K562 (cell line): ENCODE measurements around the gene NYAP2. TPM values are rescaled to one million over a fixed set of nuclear protein-coding genes. Genes with fewer than 3 reads are reported as not detected.

Source experiments
- ATAC-seq: fragments of 200-7000 bp; cut with Tn5 transposase; 3 replicates; pipeline ENCODE4 v1.9.1; 2020; ENCODE audit warnings: moderate library complexity
- BruUV-seq: library from RNA; stranded (reverse); fragments of 400-500 nt; replicated peaks from 2 replicates; lab custom pipeline; 2021; lab: Mats Ljungman, UMichigan
- CTCF ChIA-PET: fragments of 300-600 bp; formaldehyde crosslinking; extraction: SDS; loops from one replicate; lab custom pipeline; 2021; ENCODE audit warnings: low intra/inter-chr PET ratio; lab: Yijun Ruan, JAX
- POLR2A ChIA-PET: fragments of 300-600, 350-650 bp; sonication (Branson Sonifier 250); formaldehyde crosslinking; extraction: SDS; loops from one replicate; lab custom pipeline; 2021; ENCODE audit warnings: antibody characterized with exemption, inconsistent platforms; lab: Yijun Ruan, JAX
- DNase-seq, 4 experiments: peaks; one replicate each; pipeline versions ENCODE4 v3.0.0 to v3.0.0-alpha.2; 2011 to 2018; ENCODE audit warnings: low spot score in 3 of 4, mixed read lengths in 3 of 4; ENCODE audit errors: extremely low read depth in 1 of 4
- FAIRE-seq: peaks from 2 replicates; lab custom pipeline; 2011; peaks lifted over from hg19 to GRCh38; lab: Jason Lieb, UNC
- H2AFZ ChIP-seq: 2 replicates; pipeline ENCODE4 v1.6.0; 2011; ENCODE audit warnings: low read depth, low read length, control low read depth, inconsistent platforms
- H3K27ac ChIP-seq: fragments of 200-600 bp; 3 replicates; pipeline ENCODE4 v1.8.0; 2011; ENCODE audit warnings: low read depth, mild to moderate bottlenecking, control low read depth, inconsistent platforms, low read length, moderate library complexity, mixed read lengths; ENCODE audit errors: extremely low read depth
- H3K27me3 ChIP-seq, 2 experiments: fragments of 300-600 bp in 1 of 2; 2 replicates in 1 of 2; 3 replicates in 1 of 2; pipeline versions ENCODE4 v1.6.0 to v1.8.0; 2011; ENCODE audit warnings: inconsistent platforms in 2 of 2, low read length in 2 of 2, mild to moderate bottlenecking in 1 of 2, mixed read lengths in 1 of 2, moderate library complexity in 1 of 2; ENCODE audit not compliant: control insufficient read depth in 2 of 2, insufficient read depth in 2 of 2
- H3K36me3 ChIP-seq: fragments of 300-600 bp; 3 replicates; pipeline ENCODE4 v1.8.0; 2011; ENCODE audit warnings: mild to moderate bottlenecking, low read length, inconsistent platforms; ENCODE audit not compliant: control insufficient read depth, insufficient read depth
- H3K4me1 ChIP-seq, 2 experiments: fragments of 200-600 bp in 1 of 2; replicated peaks in 1 of 2; 2 replicates in 1 of 2; 3 replicates in 1 of 2; pipeline versions ENCODE4 v1.5.1 to v1.8.0; 2011; ENCODE audit warnings: inconsistent platforms in 2 of 2, low read length in 2 of 2, mild to moderate bottlenecking in 1 of 2, mixed read lengths in 1 of 2, moderate library complexity in 1 of 2; ENCODE audit not compliant: control insufficient read depth in 2 of 2, insufficient read depth in 2 of 2
- H3K4me2 ChIP-seq: 2 replicates; pipeline ENCODE4 v1.6.1; 2011; ENCODE audit warnings: low read length, control low read depth, inconsistent platforms, mixed read lengths; ENCODE audit not compliant: insufficient read depth
- H3K4me3 ChIP-seq: fragments of 200-600 bp; sonication (generic), shearing (Covaris generic); 2 replicates; pipeline ENCODE4 v1.5.1; 2016; ENCODE audit warnings: control low read depth, inconsistent platforms
- H3K79me2 ChIP-seq: fragments of 200-600 bp; 3 replicates; pipeline ENCODE4 v1.8.0; 2011; ENCODE audit warnings: low read length, inconsistent platforms; ENCODE audit not compliant: control insufficient read depth, insufficient read depth
- H3K9ac ChIP-seq, 2 experiments: 2 replicates each; pipeline versions ENCODE4 v1.6.0 to v1.6.1; 2011; ENCODE audit warnings: low read depth in 2 of 2, low read length in 2 of 2, control low read depth in 1 of 2, inconsistent platforms in 1 of 2, mild to moderate bottlenecking in 1 of 2, mixed read lengths in 1 of 2; ENCODE audit not compliant: insufficient read depth in 1 of 2
- H3K9me1 ChIP-seq: one replicate; pipeline ENCODE4 v1.6.0; 2011; ENCODE audit warnings: inconsistent platforms, mild to moderate bottlenecking, low read length, moderate library complexity; ENCODE audit not compliant: control insufficient read depth, insufficient read depth
- H3K9me3 ChIP-seq: replicated peaks from 2 replicates; pipeline ENCODE4 v1.5.1; 2011; ENCODE audit warnings: low read depth, low read length, inconsistent platforms; ENCODE audit not compliant: control insufficient read depth, insufficient read depth
- H4K20me1 ChIP-seq: replicated peaks from 2 replicates; pipeline ENCODE4 v1.6.1; 2011; ENCODE audit warnings: low read length, inconsistent platforms, mixed read lengths; ENCODE audit not compliant: control insufficient read depth, insufficient read depth
- BRF1 ChIP-seq: IDR thresholded peaks from 3 replicates; pipeline ENCODE4 v1.6.1; 2011; ENCODE audit warnings: borderline replicate concordance, mild to moderate bottlenecking; ENCODE audit not compliant: insufficient read length; ENCODE audit errors: extremely low read depth
- E2F1 ChIP-seq: sonication (generic); formaldehyde crosslinking; IDR thresholded peaks from 2 replicates; pipeline ENCODE4 v1.8.1; 2023; ENCODE audit warnings: mild to moderate bottlenecking, missing genetic modification reagents, moderate library complexity
- E2F4 ChIP-seq: sonication (generic); formaldehyde crosslinking; IDR thresholded peaks from 2 replicates; pipeline ENCODE4 v1.8.0; 2022; ENCODE audit warnings: mild to moderate bottlenecking, low read depth, missing genetic modification reagents
- NCOR1 ChIP-seq: fragments of 450-650 bp; IDR thresholded peaks from 2 replicates; pipeline ENCODE4 v1.6.1; 2016; ENCODE audit warnings: mild to moderate bottlenecking, moderate library complexity
- NR0B1 ChIP-seq: fragments of 450-650 bp; IDR thresholded peaks from one replicate; pipeline ENCODE4 v1.6.1; 2018; ENCODE audit warnings: mild to moderate bottlenecking, moderate library complexity; ENCODE audit not compliant: partially characterized antibody
- RBM14 ChIP-seq: fragments of 200-400 bp; formaldehyde crosslinking; IDR thresholded peaks from 2 replicates; pipeline ENCODE4 v1.6.1; 2018; ENCODE audit warnings: low read depth, mild to moderate bottlenecking, low read length, moderate library complexity, borderline replicate concordance; ENCODE audit not compliant: insufficient read depth
- SNRNP70 ChIP-seq: fragments of 200-400 bp; formaldehyde crosslinking; optimal IDR thresholded peaks from 2 replicates; pipeline ENCODE3; 2017; ENCODE audit warnings: low read depth, low read length
- XRCC3 ChIP-seq: fragments of 450-650 bp; IDR thresholded peaks from 2 replicates; pipeline ENCODE4 v1.6.1; 2017; ENCODE audit warnings: mild to moderate bottlenecking, moderate library complexity
- ZFPM2 ChIP-seq: fragments of 250-450 bp; sonication (Bioruptor Pico); IDR thresholded peaks from 2 replicates; pipeline ENCODE4 v1.5.1; 2022; ENCODE audit warnings: mild to moderate bottlenecking
- ZNF282 ChIP-seq: sonication (generic); formaldehyde crosslinking; IDR thresholded peaks from 2 replicates; pipeline ENCODE4 v1.8.1; 2023; ENCODE audit warnings: missing genetic modification reagents
- ZNF785 ChIP-seq: fragments of 250-450 bp; sonication (Bioruptor Pico); IDR thresholded peaks from 2 replicates; pipeline ENCODE4 v1.4.0; 2020; ENCODE audit warnings: mild to moderate bottlenecking
- WGBS: fragments of 100-300 bp; shearing (Covaris generic); methylation state at CpG from one replicate; pipeline ENCODE4 v1.1.6; 2016; ENCODE audit warnings: low coverage, mixed read lengths; ENCODE audit not compliant: insufficient coverage; ENCODE audit errors: missing lambda C conversion rate; 5-methylcytosine and 5-hydroxymethylcytosine counted together
- in situ Hi-C: fragments of 300-500 bp; cut with MboI; formaldehyde crosslinking; loops from 4 replicates; pipeline ENCODE4 v1.15.0; 2018; ENCODE audit warnings: inconsistent platforms, mixed read lengths
- intact Hi-C: fragments of 100-400 bp; cut with micrococcal nuclease; formaldehyde crosslinking; loops from 2 replicates; pipeline ENCODE4 v1.14.2; 2022
- polyA plus RNA-seq, 8 experiments: library from polyadenylated mRNA; depleted of rRNA in 4 of 8; stranded (reverse) in 5 of 8; unstranded in 3 of 8; fragments of >200 nt; fragmentation: Nextera tagmentation in 2 of 8; fragmentation: Illumina TruSeq in 1 of 8; extraction: Ambion mirVana in 2 of 8; extraction: Trizol in 1 of 8; gene quantifications; 2 replicates each; pipeline versions ENCODE4 v1.2.1 to v1.2.3, GENCODE V29; 2011 to 2014; ENCODE audit warnings: inconsistent platforms in 1 of 8, missing spikeins in 1 of 8
- total RNA-seq, 7 experiments: library from RNA; depleted of rRNA in 6 of 7; stranded (reverse); fragments of >200 nt in 6 of 7; fragmentation: Illumina TruSeq in 2 of 7; extraction: Trizol in 2 of 7; gene quantifications; 2 replicates each; pipeline versions ENCODE4 v1.2.1 to v1.2.3, GENCODE V29; 2011 to 2021; ENCODE audit warnings: low replicate concordance in 1 of 7

Gene NYAP2
- total and polyA plus RNA-seq, 9 of the 15 experiments (the other 6 are each of a cell fraction or from before 2014, with no cell fraction given), result 0.03 to 0.04 (median 0.04) TPM; not detected in 3

GRCh38 chr2:225515033-225515432 lies 115.5 kb downstream of the NYAP2 start:
- no peaks in the 10 kb centered on the region for H3K27me3 ChIP-seq
- no peaks in the 10 kb centered on the region for H3K36me3 ChIP-seq
- no peaks in the 10 kb centered on the region for H3K9me3 ChIP-seq
- ATAC-seq, result no peak
- H2AFZ ChIP-seq, result no peak overlapping the region
- H3K27ac ChIP-seq, result no peak overlapping the region
- no peak for DNase-seq
- no peaks in the 10 kb centered on the region for H3K4me1 ChIP-seq
- FAIRE-seq, result no peak
- no TSS peak for BruUV-seq
- CTCF ChIA-PET, result no interaction called here
- intact Hi-C loops, result no loop called here
- H3K79me2 ChIP-seq, result no peaks in the 10 kb centered on the region
- no peak overlapping the region for H3K4me2 ChIP-seq
- TF ChIP-seq SNRNP70 (no peak), XRCC3 (no peak)
- no peaks in the 10 kb centered on the region for H4K20me1 ChIP-seq
- POLR2A ChIA-PET, result no interaction called here
- in situ Hi-C loops, result no loop called here
- no peaks in the 10 kb centered on the region for H3K9me1 ChIP-seq
- H3K9ac ChIP-seq, result no peak overlapping the region
- H3K4me3 ChIP-seq, result no peak overlapping the region

DNA sequence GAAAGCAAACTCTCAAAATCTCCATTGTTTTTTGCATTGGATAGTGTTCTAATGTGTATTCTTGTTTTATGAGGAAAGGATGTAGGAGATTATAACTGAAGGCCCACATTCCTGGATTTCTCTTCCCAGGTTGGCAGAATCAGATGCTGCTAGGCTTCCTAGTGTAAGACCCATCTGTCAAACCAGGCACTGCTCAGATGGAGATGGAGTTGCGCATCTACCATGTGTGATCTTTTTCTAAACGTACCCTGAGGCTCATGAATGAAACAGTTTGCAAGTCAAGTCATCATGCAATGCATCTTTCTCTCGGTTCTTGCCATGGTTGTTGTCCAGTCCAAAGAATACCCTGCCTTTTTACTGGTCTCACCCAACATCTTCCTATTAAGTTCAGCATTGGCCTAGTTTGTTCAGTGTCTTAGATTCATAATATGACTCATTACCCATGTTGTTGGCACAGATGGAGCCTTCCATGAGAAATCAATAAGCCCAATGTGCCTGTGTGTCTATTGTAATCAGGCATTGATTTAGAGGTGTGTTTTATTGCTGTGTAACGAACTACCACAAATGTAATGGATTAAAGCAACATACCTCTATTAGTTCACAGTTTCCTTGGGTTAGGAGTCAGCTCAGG lies 127.4 kb downstream of the NYAP2 start:
- DNase-seq, result no peak
- FAIRE-seq, result no peak
- no peaks in the 10 kb centered on the region for H4K20me1 ChIP-seq
- ATAC-seq, result no peak
- H3K36me3 ChIP-seq, result no peaks in the 10 kb centered on the region
- no peak overlapping the region for H3K9ac ChIP-seq
- H3K27me3 ChIP-seq, result no peaks in the 10 kb centered on the region
- ChIA-PET CTCF (no interaction called here), POLR2A (no interaction called here)
- no peak overlapping the region for H3K4me3 ChIP-seq
- intact Hi-C loops, result no loop called here
- in situ Hi-C loops, result no loop called here
- no peak overlapping the region for H3K4me2 ChIP-seq
- H3K4me1 ChIP-seq, result no peaks in the 10 kb centered on the region
- no peak overlapping the region for H2AFZ ChIP-seq
- no TSS peak for BruUV-seq
- no peak overlapping the region for H3K27ac ChIP-seq
- 4% methylated on average over 4 of the region's 4 CpGs for WGBS
- no peaks in the 10 kb centered on the region for H3K9me1 ChIP-seq
- H3K9me3 ChIP-seq, result no peaks in the 10 kb centered on the region
- no peaks in the 10 kb centered on the region for H3K79me2 ChIP-seq
- TF ChIP-seq NCOR1, result no peak
- TF ChIP-seq BRF1, result no peak
- TF ChIP-seq RBM14, result no peak
- TF ChIP-seq NR0B1, result no peak
- TF ChIP-seq ZNF785, result no peak
- TF ChIP-seq E2F4 (CRISPR knock-in tag), result no peak
- no peak for TF ChIP-seq E2F1 (CRISPR knock-in tag)
- TF ChIP-seq ZNF282, result no peak
- no peak for TF ChIP-seq ZFPM2 (CRISPR knock-in tag)
